Neural progenitor cell (in vitro differentiated cells): Measurements from ENCODE around the gene FAM117B.

Source experiments
- CTCF ChIP-seq: fragments of 200-600 bp; sonication (generic); IDR thresholded peaks from 2 replicates; pipeline ENCODE4 v1.5.1; 2017; ENCODE audit warnings: antibody characterized with exemption, mild to moderate bottlenecking
- EZH2 ChIP-seq: fragments of 200-600 bp; sonication (generic); IDR thresholded peaks from 2 replicates; pipeline ENCODE4 v1.6.1; 2017; ENCODE audit warnings: antibody characterized with exemption, mild to moderate bottlenecking, moderate library complexity

GRCh38 chr2:202764991-202765390 is 130.2 kb downstream of the FAM117B start:
- no peak for TF ChIP-seq EZH2
- TF ChIP-seq CTCF, result no peak
